Astrocyte (in vitro differentiated cells and primary cell): Measurements from ENCODE around the gene MAGI1. TPM values are rescaled to one million over a fixed set of nuclear protein-coding genes. Genes with fewer than 3 reads are reported as not detected.

Source experiments
- DNase-seq: peaks from one replicate; pipeline ENCODE4 v3.0.0-alpha.2; 2010; ENCODE audit warnings: low read depth
- FAIRE-seq: peaks from 2 replicates; lab custom pipeline; 2011; peaks lifted over from hg19 to GRCh38; lab: Jason Lieb, UNC
- H2AFZ ChIP-seq: 2 replicates; pipeline ENCODE4 v1.6.0; 2012; ENCODE audit warnings: low read depth, low read length, inconsistent platforms
- H3K27ac ChIP-seq: 2 replicates; pipeline ENCODE4 v1.5.1; 2011; ENCODE audit warnings: low read depth, low read length, inconsistent platforms
- H3K27me3 ChIP-seq: 2 replicates; pipeline ENCODE4 v1.6.0; 2011; ENCODE audit warnings: low read length, inconsistent platforms; ENCODE audit not compliant: insufficient read depth
- H3K36me3 ChIP-seq: 2 replicates; pipeline ENCODE4 v1.5.1; 2011; ENCODE audit warnings: low read length, inconsistent platforms; ENCODE audit not compliant: insufficient read depth
- H3K4me1 ChIP-seq: 2 replicates; pipeline ENCODE4 v1.5.1; 2011; ENCODE audit warnings: low read length, inconsistent platforms; ENCODE audit not compliant: insufficient read depth
- H3K4me2 ChIP-seq: 2 replicates; pipeline ENCODE4 v1.6.0; 2012; ENCODE audit warnings: low read length, inconsistent platforms
- H3K4me3 ChIP-seq: 2 replicates; pipeline ENCODE4 v1.5.1; 2011; ENCODE audit warnings: low read depth, mild to moderate bottlenecking, low read length, inconsistent platforms; ENCODE audit not compliant: insufficient read depth
- H3K79me2 ChIP-seq: 2 replicates; pipeline ENCODE4 v1.6.0; 2012; ENCODE audit warnings: mild to moderate bottlenecking, low read length, inconsistent platforms; ENCODE audit not compliant: insufficient read depth
- H3K9ac ChIP-seq: 2 replicates; pipeline ENCODE4 v1.6.0; 2012; ENCODE audit warnings: mild to moderate bottlenecking, low read length, inconsistent platforms
- H3K9me3 ChIP-seq: 2 replicates; pipeline ENCODE4 v1.5.1; 2012; ENCODE audit warnings: low read depth, mild to moderate bottlenecking, low read length, inconsistent platforms; ENCODE audit not compliant: insufficient read depth
- H4K20me1 ChIP-seq: 2 replicates; pipeline ENCODE4 v1.6.0; 2012; ENCODE audit warnings: low read length, inconsistent platforms; ENCODE audit not compliant: insufficient read depth
- H3K27ac Mint-ChIP-seq: one replicate; pipeline ENCODE4 v1.8.0; 2021; ENCODE audit warnings: mild to moderate bottlenecking, mixed read lengths; ENCODE audit not compliant: unreplicated experiment
- H3K27me3 Mint-ChIP-seq: one replicate; pipeline ENCODE4 v1.8.0; 2021; ENCODE audit warnings: low read depth, mixed read lengths; ENCODE audit not compliant: unreplicated experiment
- H3K36me3 Mint-ChIP-seq: one replicate; pipeline ENCODE4 v1.8.0; 2021; ENCODE audit warnings: low read depth, mixed read lengths; ENCODE audit not compliant: unreplicated experiment
- H3K4me1 Mint-ChIP-seq: one replicate; pipeline ENCODE4 v1.8.0; 2021; ENCODE audit warnings: low read depth, mixed read lengths; ENCODE audit not compliant: unreplicated experiment
- H3K4me3 Mint-ChIP-seq: one replicate; pipeline ENCODE4 v1.8.0; 2021; ENCODE audit warnings: mild to moderate bottlenecking, moderate library complexity, mixed read lengths; ENCODE audit not compliant: unreplicated experiment
- H3K9me3 Mint-ChIP-seq: one replicate; pipeline ENCODE4 v1.8.0; 2021; ENCODE audit warnings: mild to moderate bottlenecking, mixed read lengths; ENCODE audit not compliant: unreplicated experiment
- EZH2 ChIP-seq: IDR thresholded peaks from 2 replicates; pipeline ENCODE4 v1.6.1; 2012; ENCODE audit warnings: mild to moderate bottlenecking, low read length, inconsistent platforms; ENCODE audit not compliant: insufficient read depth
- total RNA-seq: library from RNA; stranded (reverse); gene quantifications from 2 replicates; pipeline ENCODE4 v1.2.1, GENCODE V29; 2021
- TF ChIP-seq, protein P1 (sequence below): IDR thresholded peaks from 2 replicates; pipeline ENCODE4 v1.5.1; 2011; ENCODE audit warnings: low read depth, mild to moderate bottlenecking, inconsistent platforms, low read length, moderate library complexity; ENCODE audit not compliant: insufficient read depth

The MAGI1 gene
- total RNA-seq, 1 donor from 2014 or later = 31.8 TPM

DNA sequence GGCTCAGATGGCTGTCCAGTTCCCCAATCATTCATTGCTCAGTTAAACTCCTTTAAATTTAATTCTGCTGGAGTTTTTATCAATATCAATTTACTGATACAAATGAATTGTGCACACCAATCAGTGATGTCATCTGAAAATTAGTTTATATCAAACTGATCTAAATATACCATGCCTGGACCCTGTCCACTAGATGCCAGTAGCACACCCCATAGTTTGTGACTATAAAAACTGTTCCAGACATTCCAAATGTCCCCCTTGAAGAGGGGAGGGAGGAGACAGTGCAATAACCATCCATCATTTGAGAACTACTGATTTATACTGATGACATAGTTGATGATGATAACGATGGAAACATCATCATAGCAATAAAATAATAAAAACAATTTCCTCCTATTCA lies 232.1 kb downstream of the MAGI1 start:
- FAIRE-seq = no peak
- Mint-ChIP-seq H3K36me3 (no peaks in the 10 kb centered on the region), H3K4me3 (no peak overlapping the region), H3K27ac (no peak overlapping the region), H3K9me3 (peaks cover 6% of the 10 kb centered on the region), H3K27me3 (no peaks in the 10 kb centered on the region), H3K4me1 (peaks cover 5% of the 10 kb centered on the region)
- H3K4me1 ChIP-seq = peaks cover 2% of the 10 kb centered on the region
- no peak overlapping the region for H3K9ac ChIP-seq
- no peak overlapping the region for H2AFZ ChIP-seq
- peaks cover 7% of the 10 kb centered on the region for H4K20me1 ChIP-seq
- H3K36me3 ChIP-seq = no peaks in the 10 kb centered on the region
- no peak for DNase-seq
- H3K4me3 ChIP-seq = no peak overlapping the region
- H3K27ac ChIP-seq = no peak overlapping the region
- H3K27me3 ChIP-seq = no peaks in the 10 kb centered on the region
- H3K4me2 ChIP-seq = no peak overlapping the region
- H3K9me3 ChIP-seq = no peaks in the 10 kb centered on the region
- TF ChIP-seq EZH2 = no peak
- TF ChIP-seq, protein P1, sequence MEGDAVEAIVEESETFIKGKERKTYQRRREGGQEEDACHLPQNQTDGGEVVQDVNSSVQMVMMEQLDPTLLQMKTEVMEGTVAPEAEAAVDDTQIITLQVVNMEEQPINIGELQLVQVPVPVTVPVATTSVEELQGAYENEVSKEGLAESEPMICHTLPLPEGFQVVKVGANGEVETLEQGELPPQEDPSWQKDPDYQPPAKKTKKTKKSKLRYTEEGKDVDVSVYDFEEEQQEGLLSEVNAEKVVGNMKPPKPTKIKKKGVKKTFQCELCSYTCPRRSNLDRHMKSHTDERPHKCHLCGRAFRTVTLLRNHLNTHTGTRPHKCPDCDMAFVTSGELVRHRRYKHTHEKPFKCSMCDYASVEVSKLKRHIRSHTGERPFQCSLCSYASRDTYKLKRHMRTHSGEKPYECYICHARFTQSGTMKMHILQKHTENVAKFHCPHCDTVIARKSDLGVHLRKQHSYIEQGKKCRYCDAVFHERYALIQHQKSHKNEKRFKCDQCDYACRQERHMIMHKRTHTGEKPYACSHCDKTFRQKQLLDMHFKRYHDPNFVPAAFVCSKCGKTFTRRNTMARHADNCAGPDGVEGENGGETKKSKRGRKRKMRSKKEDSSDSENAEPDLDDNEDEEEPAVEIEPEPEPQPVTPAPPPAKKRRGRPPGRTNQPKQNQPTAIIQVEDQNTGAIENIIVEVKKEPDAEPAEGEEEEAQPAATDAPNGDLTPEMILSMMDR = no peak
- no peaks in the 10 kb centered on the region for H3K79me2 ChIP-seq

DNA sequence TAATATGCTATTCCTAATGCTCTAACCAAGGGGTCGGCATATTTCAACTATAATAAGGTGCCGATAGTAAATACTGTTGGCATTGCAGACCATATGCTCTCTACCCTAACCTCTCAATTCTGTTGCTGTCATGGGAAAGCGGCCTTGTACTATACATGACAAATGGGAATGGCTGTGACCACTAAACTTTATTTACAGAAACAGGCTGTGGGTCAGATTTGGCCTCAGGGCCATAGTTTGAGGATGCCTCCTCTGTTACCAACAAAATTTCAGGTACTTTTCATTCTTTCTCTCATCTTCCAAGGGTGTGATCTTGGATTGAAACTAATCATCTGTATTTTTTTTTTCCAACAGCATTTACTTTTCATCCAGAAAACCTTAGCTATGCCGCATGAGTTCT lies 242.0 kb downstream of the MAGI1 start:
- Mint-ChIP-seq H3K4me3 (no peak overlapping the region), H3K9me3 (no peaks in the 10 kb centered on the region), H3K4me1 (peaks cover 14% of the 10 kb centered on the region), H3K36me3 (no peaks in the 10 kb centered on the region), H3K27me3 (no peaks in the 10 kb centered on the region), H3K27ac (no peak overlapping the region)
- Histone ChIP-seq H3K36me3 (no peaks in the 10 kb centered on the region), H3K4me1 (no peaks in the 10 kb centered on the region), H3K27me3 (no peaks in the 10 kb centered on the region), H4K20me1 (peaks cover 25% of the 10 kb centered on the region), H3K9me3 (no peaks in the 10 kb centered on the region), H3K4me2 (no peak overlapping the region), H3K9ac (no peak overlapping the region), H3K27ac (no peak overlapping the region), H2AFZ (no peak overlapping the region), H3K4me3 (no peak overlapping the region), H3K79me2 (peaks cover 2% of the 10 kb centered on the region)
- no peak for FAIRE-seq
- TF ChIP-seq, protein P1 = no peak
- TF ChIP-seq EZH2 = no peak
- DNase-seq = no peak

DNA sequence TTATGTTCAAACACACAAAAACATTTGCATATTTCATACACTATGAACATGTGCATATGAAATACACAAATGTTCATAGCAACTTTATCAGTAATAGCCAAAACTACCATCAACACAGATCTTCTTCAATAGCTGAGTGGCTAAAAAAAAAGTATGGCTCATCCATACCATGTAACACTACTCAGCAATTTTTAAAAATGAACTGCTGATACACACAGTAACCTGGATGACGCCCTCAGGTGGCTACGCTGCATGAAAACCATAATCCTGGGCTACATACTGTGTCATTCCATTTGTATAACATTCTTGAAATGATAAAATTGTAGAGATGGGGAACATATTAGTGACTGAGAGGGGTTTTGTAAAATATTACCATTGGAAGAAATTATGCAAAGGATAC lies 243.6 kb downstream of the MAGI1 start:
- Histone ChIP-seq H3K4me3 (no peak overlapping the region), H3K9ac (no peak overlapping the region), H3K9me3 (no peaks in the 10 kb centered on the region), H4K20me1 (peaks cover 25% of the 10 kb centered on the region), H2AFZ (no peak overlapping the region), H3K4me1 (no peaks in the 10 kb centered on the region), H3K79me2 (peaks cover 2% of the 10 kb centered on the region), H3K4me2 (no peak overlapping the region), H3K27me3 (no peaks in the 10 kb centered on the region), H3K27ac (no peak overlapping the region), H3K36me3 (no peaks in the 10 kb centered on the region)
- Mint-ChIP-seq H3K36me3 (no peaks in the 10 kb centered on the region), H3K4me3 (no peak overlapping the region), H3K27ac (no peak overlapping the region), H3K4me1 (peaks cover 14% of the 10 kb centered on the region), H3K9me3 (no peaks in the 10 kb centered on the region), H3K27me3 (no peaks in the 10 kb centered on the region)
- FAIRE-seq (no peak), DNase-seq (no peak)
- no peak for TF ChIP-seq EZH2
- TF ChIP-seq, protein P1 = no peak
